Measurements from ENCODE around the gene PRDM15.

The PRDM15 gene

DNA sequence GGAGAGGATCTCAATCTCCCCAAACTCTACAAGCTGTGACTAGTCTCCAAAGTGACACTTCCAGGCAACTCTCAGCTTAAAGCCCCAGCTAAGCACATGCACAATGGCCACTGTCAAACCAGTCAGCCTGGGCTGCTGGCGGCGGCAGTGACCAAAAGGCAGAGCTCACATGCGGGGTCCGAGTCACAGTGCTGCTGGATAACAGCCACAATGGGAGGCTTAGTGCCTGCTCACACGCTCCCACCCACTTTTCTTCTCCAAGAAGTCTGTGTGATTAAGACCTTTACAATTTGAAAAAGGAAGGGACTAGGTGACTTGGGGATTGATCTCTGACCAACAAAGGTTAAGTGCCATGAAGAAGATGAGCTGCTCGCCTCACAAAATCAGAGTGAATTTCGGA lies 129.1 kb downstream of the PRDM15 start:
- no peak for DNase-seq

- no peak for DNase-seq
These were observed 129.9 kb downstream of the PRDM15 start for GRCh38 chr21:41749286-41749685.

Data from amygdala (tissue), 56 donors.